Brain microvascular endothelial cell (primary cell): Measurements from ENCODE around the gene ITGA1.
"Not testable (repeated sequence)": the region's sequence is repeated elsewhere in the genome, so short reads cannot be mapped to it uniquely, and the experiment has no call there.

Experiments used
- DNase-seq: peaks from one replicate; pipeline ENCODE4 v3.0.0-alpha.2; 2020
- H3K27ac ChIP-seq: fragments of 250-450 bp; sonication (Bioruptor Pico); 2 replicates; pipeline ENCODE4 v1.5.1; 2020; ENCODE audit warnings: mild to moderate bottlenecking, moderate library complexity
- H3K27me3 ChIP-seq: fragments of 250-450 bp; sonication (Bioruptor Pico); replicated peaks from 2 replicates; pipeline ENCODE4 v1.5.1; 2020; ENCODE audit warnings: mild to moderate bottlenecking
- H3K36me3 ChIP-seq: fragments of 250-450 bp; sonication (Bioruptor Pico); replicated peaks from 2 replicates; pipeline ENCODE4 v1.5.1; 2020; ENCODE audit warnings: mild to moderate bottlenecking
- H3K4me3 ChIP-seq: 2 replicates; pipeline ENCODE4 v1.5.1; 2011; ENCODE audit warnings: low read depth, mild to moderate bottlenecking, control low read depth, low read length, moderate library complexity
- CTCF ChIP-seq: IDR thresholded peaks from 2 replicates; pipeline ENCODE4 v1.5.1; 2011; ENCODE audit warnings: low read depth, mild to moderate bottlenecking, moderate library complexity, low read length, control low read depth, inconsistent platforms; ENCODE audit errors: missing control alignments
- in situ Hi-C: cut with HindIII; loops from 2 replicates; pipeline ENCODE4 v1.10.0; 2017; ENCODE audit warnings: low sequenced_read_pairs, low pct_ligation_motif_present

The ITGA1 gene

GRCh38 chr5:52743970-52744369 lies 43.7 kb upstream of the ITGA1 start:
- in situ Hi-C loops, result no loop called here
- no peaks in the 10 kb centered on the region for H3K36me3 ChIP-seq
- peak overlapping the region; percentile 66 for H3K27ac ChIP-seq
- H3K4me3 ChIP-seq, result no peak overlapping the region
- TF ChIP-seq CTCF, result no peak
- peak; percentile 87 for DNase-seq
- no peaks in the 10 kb centered on the region for H3K27me3 ChIP-seq

DNA sequence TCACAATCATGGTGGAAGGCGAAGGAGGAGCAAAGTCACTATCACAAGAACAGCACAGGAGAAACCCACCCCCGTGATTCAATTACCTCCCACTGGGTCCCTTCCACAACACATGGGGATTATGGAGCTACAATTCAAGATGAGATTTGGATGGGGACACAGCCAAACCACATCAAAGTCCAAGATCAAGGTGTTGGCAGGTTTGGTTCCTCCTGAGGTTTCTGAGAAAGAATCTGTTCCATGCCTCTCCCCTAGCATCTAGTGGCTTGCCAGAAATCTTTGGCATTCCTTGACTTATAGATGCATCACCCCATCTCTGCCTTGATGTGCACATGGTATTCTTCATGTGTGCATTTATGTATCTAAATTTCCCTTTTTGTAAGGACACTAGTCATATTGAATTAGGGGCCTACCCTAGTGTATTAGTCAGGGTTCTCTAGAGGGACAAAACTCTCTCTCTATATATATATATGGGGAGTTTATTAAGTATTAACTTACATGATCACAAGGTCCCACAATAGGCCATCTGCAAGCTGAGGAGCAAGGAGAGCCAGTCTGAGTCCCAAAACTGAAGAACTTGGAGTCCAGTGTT lies 42.8 kb upstream of the ITGA1 start:
- H3K4me3 ChIP-seq, H3K27me3 ChIP-seq, H3K36me3 ChIP-seq, in situ Hi-C loops, DNase-seq, H3K27ac ChIP-seq: not testable (repeated sequence)

GRCh38 chr5:52746539-52746938 lies 41.2 kb upstream of the ITGA1 start:
- Histone ChIP-seq H3K27ac (peak overlapping the region; percentile 33), H3K4me3 (no peak overlapping the region), H3K27me3 (no peaks in the 10 kb centered on the region), H3K36me3 (no peaks in the 10 kb centered on the region)
- peak; percentile 16 for DNase-seq
- in situ Hi-C loops, result no loop called here
- TF ChIP-seq CTCF, result no peak

DNA sequence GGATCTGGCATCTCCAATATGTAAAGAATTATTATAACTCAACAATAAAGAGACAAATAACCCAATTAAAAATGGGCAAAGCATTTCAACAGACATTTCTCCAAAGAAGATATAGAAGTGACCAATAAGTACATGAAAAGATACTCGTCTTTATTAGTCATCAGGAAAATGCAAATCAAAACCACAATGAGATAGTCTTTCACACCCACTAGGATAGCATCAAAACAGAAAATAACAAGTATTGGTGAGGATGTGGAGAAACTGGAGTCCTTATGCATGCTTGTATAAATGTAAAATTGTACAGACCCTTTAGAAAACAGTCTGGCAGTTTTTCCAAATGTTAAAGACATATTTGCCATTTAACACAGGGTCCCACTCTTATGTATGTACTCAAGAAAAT lies 39.1 kb upstream of the ITGA1 start:
- DNase-seq, result no peak
- no peak for TF ChIP-seq CTCF
- no peak overlapping the region for H3K4me3 ChIP-seq
- H3K36me3 ChIP-seq, result no peaks in the 10 kb centered on the region
- no peaks in the 10 kb centered on the region for H3K27me3 ChIP-seq
- H3K27ac ChIP-seq, result no peak overlapping the region
- in situ Hi-C loops, result no loop called here

DNA sequence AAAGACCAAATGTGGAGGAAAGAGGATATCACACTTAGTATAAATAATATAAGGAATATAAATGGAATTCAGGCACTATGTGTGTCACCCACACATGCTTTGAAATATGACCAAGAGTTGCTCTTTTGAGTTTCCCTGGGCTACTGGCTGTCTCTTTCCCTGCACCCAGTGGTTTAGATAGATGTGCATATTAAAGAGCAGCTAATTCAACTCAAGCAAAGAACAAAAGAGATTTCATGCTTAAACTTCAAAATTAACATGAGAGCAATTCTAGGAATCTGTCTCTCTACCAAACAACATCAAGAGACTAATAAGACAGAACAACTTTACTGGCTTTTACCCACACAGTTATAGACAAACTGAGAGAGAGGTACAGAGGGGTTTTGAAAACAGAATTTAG lies 38.0 kb upstream of the ITGA1 start:
- in situ Hi-C loops, result no loop called here
- TF ChIP-seq CTCF, result no peak
- Histone ChIP-seq H3K36me3 (no peaks in the 10 kb centered on the region), H3K27me3 (no peaks in the 10 kb centered on the region), H3K27ac (no peak overlapping the region), H3K4me3 (no peak overlapping the region)
- DNase-seq, result no peak

- H3K27ac ChIP-seq, result no peak overlapping the region
- TF ChIP-seq CTCF, result no peak
- in situ Hi-C loops, result no loop called here
- no peak overlapping the region for H3K4me3 ChIP-seq
- DNase-seq, result no peak
- no peaks in the 10 kb centered on the region for H3K27me3 ChIP-seq
- H3K36me3 ChIP-seq, result no peaks in the 10 kb centered on the region
Observed at GRCh38 chr5:52751137-52751536, 36.6 kb upstream of the ITGA1 start.
